ENCODE results near the gene SPIN1. TPM values are rescaled to one million over a fixed set of nuclear protein-coding genes. Genes with fewer than 3 reads are reported as not detected.

Gene SPIN1
- total RNA-seq, 3 donors from 2014 or later (not counting 1 experiment from before 2014, with no cell fraction given): 30.3 to 46.1 (median 39.3) TPM

- Mint-ChIP-seq H3K4me3 (no peak overlapping the region), H3K27me3 (ENCODE audit: low read depth in 2 of 2) (peaks cover 0 to 7% of the 10 kb centered on the region in 2 donors), H3K27ac (no peak overlapping the region), H3K9me3 (no peaks in the 10 kb centered on the region), H3K36me3 (no peaks in the 10 kb centered on the region), H3K4me1 (no peaks in the 10 kb centered on the region)
- TF ChIP-seq, protein P1, sequence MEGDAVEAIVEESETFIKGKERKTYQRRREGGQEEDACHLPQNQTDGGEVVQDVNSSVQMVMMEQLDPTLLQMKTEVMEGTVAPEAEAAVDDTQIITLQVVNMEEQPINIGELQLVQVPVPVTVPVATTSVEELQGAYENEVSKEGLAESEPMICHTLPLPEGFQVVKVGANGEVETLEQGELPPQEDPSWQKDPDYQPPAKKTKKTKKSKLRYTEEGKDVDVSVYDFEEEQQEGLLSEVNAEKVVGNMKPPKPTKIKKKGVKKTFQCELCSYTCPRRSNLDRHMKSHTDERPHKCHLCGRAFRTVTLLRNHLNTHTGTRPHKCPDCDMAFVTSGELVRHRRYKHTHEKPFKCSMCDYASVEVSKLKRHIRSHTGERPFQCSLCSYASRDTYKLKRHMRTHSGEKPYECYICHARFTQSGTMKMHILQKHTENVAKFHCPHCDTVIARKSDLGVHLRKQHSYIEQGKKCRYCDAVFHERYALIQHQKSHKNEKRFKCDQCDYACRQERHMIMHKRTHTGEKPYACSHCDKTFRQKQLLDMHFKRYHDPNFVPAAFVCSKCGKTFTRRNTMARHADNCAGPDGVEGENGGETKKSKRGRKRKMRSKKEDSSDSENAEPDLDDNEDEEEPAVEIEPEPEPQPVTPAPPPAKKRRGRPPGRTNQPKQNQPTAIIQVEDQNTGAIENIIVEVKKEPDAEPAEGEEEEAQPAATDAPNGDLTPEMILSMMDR (IDR thresholded peaks at IDR 0.05): no peak
- DNase-seq (no peak), ATAC-seq (no peak)
- intact Hi-C loops (cut with micrococcal nuclease): no loop called here
- Histone ChIP-seq H3K9me3 (ENCODE audit: control insufficient read depth, insufficient read depth, low read length) (no peaks in the 10 kb centered on the region), H3K27me3 (ENCODE audit: control insufficient read depth, insufficient read depth, low read length) (no peaks in the 10 kb centered on the region), H3K4me1 (ENCODE audit: control insufficient read depth, insufficient read depth, low read length) (no peaks in the 10 kb centered on the region), H3K4me3 (ENCODE audit: low read length) (no peak overlapping the region), H3K36me3 (ENCODE audit: control insufficient read depth, insufficient read depth, low read length) (no peaks in the 10 kb centered on the region), H3K27ac (ENCODE audit: low read length) (no peak overlapping the region)
- WGBS (ENCODE audit: insufficient coverage): 92% methylated on average over 3 of the region's 3 CpGs
These were observed 134.8 kb downstream of the SPIN1 start for GRCh38 chr9:88523056-88523455.

DNA sequence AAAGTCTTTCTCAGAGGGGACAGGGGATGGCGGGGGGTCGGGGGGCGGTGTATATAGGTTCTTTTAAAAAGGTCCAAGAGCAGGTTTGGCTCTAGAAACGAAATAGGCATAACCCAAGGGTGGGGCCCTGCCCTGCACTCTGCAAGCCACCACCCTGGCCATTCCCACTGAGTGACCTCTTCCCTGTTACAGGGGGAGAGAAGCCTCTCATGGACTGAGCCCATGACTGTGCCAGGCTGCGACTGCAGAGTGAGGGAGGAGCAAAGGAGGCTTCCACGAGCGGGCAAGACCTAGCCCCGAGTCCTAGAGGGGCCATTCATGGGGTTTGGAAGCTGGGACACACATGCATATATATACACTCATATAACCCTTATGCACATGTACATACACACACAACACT, 136.7 kb downstream of the SPIN1 start:
- DNase-seq (no peak), ATAC-seq (no peak)
- Histone ChIP-seq H3K27me3 (ENCODE audit: control insufficient read depth, insufficient read depth, low read length) (peaks cover 2% of the 10 kb centered on the region), H3K4me3 (ENCODE audit: low read length) (no peak overlapping the region), H3K27ac (ENCODE audit: low read length) (no peak overlapping the region), H3K9me3 (ENCODE audit: control insufficient read depth, insufficient read depth, low read length) (no peaks in the 10 kb centered on the region), H3K36me3 (ENCODE audit: control insufficient read depth, insufficient read depth, low read length) (no peaks in the 10 kb centered on the region), H3K4me1 (ENCODE audit: control insufficient read depth, insufficient read depth, low read length) (no peaks in the 10 kb centered on the region)
- Mint-ChIP-seq H3K36me3 (no peaks in the 10 kb centered on the region), H3K27me3 (ENCODE audit: low read depth in 2 of 2) (peaks cover 0 to 7% of the 10 kb centered on the region in 2 donors), H3K4me1 (no peaks in the 10 kb centered on the region), H3K9me3 (no peaks in the 10 kb centered on the region), H3K4me3 (no peak overlapping the region), H3K27ac (no peak overlapping the region)
- intact Hi-C loops (cut with micrococcal nuclease): no loop called here
- 90% methylated on average over 8 of the region's 8 CpGs for WGBS (ENCODE audit: insufficient coverage)
- TF ChIP-seq, protein P1 (IDR thresholded peaks at IDR 0.05): no peak

GRCh38 chr9:88527618-88528017, 139.4 kb downstream of the SPIN1 start:
- Histone ChIP-seq H3K4me1 (ENCODE audit: control insufficient read depth, insufficient read depth, low read length) (no peaks in the 10 kb centered on the region), H3K4me3 (ENCODE audit: low read length) (no peak overlapping the region), H3K27ac (ENCODE audit: low read length) (no peak overlapping the region), H3K27me3 (ENCODE audit: control insufficient read depth, insufficient read depth, low read length) (peaks cover 4% of the 10 kb centered on the region), H3K36me3 (ENCODE audit: control insufficient read depth, insufficient read depth, low read length) (no peaks in the 10 kb centered on the region), H3K9me3 (ENCODE audit: control insufficient read depth, insufficient read depth, low read length) (no peaks in the 10 kb centered on the region)
- TF ChIP-seq, protein P1 (IDR thresholded peaks at IDR 0.05): no peak
- H3K27me3 Mint-ChIP-seq (ENCODE audit: low read depth in 2 of 2): peaks cover 1 to 6% of the 10 kb centered on the region in 2 donors
- no peak overlapping the region for H3K27ac Mint-ChIP-seq
- peaks cover under 1 to 6% of the 10 kb centered on the region in 2 donors for H3K4me1 Mint-ChIP-seq
- intact Hi-C loops (cut with micrococcal nuclease): no loop called here
- H3K9me3 Mint-ChIP-seq: no peaks in the 10 kb centered on the region
- DNase-seq (no peak), ATAC-seq (no peak)
- H3K4me3 Mint-ChIP-seq: no peak overlapping the region
- 77% methylated on average over 5 of the region's 7 CpGs for WGBS (ENCODE audit: insufficient coverage)
- H3K36me3 Mint-ChIP-seq: no peaks in the 10 kb centered on the region

Other genes with a start within 250 kb of the SPIN1 start
- not detected for gene SPATA31C2, start 250.0 kb upstream of the SPIN1 start, total RNA-seq
- gene NXNL2, start 146.7 kb downstream of the SPIN1 start, total RNA-seq: not detected

All from natural killer cell (primary cell).